GM18868 (cell line): ENCODE results near the gene KLHL29.
"Not testable (repeated sequence)": the region's sequence is repeated elsewhere in the genome, so short reads cannot be mapped to it uniquely, and the experiment has no call there.

Experiments used
- ATAC-seq: cut with Tn5 transposase; IDR thresholded peaks from one replicate; pipeline ENCODE4 v1.9.1; 2021; ENCODE audit warnings: mild to moderate bottlenecking, moderate library complexity; ENCODE audit not compliant: unreplicated experiment

The KLHL29 gene

GRCh38 chr2:23384551-23385343, at the start of gene KLHL29:
Gene KLHL29 (plus strand): TSS chr2:23385179. CDS start chr2:23562197, 177,018 bp downstream.
- peak; percentile 63 for ATAC-seq

DNA sequence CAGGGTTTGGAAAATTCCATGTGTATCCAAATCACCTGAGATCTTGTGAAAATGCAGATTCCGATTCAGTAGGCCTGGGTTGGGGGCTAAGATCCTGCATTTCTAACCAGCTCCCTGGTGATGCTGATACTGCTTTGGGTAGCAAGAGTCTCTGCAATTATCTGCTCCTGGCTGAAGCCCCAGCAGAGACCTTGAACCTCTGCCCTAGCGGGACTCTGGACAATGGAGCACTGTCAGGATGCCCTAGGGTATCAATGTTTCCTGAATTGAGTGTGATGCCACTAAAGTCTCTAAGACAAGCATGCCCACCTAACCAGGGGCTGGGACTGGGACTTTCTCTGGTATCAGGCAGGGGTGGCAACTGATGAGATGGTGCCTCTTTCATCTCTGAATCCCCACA, 49.4 kb upstream of the KLHL29 start:
- ATAC-seq, result no peak

GRCh38 chr2:23342075-23342474, 42.9 kb upstream of the KLHL29 start:
- ATAC-seq, result no peak

DNA sequence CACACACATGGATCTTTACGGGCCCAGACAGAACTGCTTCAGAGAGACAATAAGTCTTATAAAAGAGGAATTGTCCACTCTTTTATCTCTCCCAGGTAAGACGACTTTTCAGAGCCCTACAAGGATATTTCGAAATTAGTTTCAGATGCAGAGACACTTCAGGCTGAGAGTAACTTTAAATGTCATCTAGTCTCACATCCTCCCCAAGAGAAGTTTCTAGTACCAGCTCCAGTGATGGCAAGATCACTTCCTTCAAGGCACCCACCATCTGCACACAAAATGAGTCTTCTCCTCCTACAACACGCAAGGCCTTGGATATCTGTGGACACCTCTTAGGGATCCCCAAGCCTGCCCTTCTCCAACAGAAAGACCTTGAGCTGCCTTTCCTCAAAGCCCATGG, 39.0 kb upstream of the KLHL29 start:
- ATAC-seq, result peak; percentile 76

DNA sequence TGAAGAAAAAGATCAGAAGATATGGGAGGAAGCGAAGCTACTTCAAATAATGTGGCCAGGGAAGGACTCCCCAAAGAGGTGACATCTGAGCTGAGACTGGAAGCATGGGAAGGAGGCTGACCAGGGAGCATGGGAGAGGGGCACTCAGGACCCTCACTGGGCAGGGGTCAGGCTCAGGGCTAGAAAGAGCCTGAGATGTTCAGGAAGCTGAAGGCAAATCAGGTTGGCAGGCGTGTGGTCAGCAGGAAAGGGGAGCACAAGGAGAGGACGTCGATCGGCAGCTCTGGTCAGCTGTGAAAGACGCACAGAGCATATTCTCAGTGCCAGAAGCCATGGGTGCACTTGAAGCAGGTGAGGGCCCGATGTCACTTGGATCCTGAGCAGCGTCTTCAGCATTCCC, 38.2 kb upstream of the KLHL29 start:
- ATAC-seq, result no peak

DNA sequence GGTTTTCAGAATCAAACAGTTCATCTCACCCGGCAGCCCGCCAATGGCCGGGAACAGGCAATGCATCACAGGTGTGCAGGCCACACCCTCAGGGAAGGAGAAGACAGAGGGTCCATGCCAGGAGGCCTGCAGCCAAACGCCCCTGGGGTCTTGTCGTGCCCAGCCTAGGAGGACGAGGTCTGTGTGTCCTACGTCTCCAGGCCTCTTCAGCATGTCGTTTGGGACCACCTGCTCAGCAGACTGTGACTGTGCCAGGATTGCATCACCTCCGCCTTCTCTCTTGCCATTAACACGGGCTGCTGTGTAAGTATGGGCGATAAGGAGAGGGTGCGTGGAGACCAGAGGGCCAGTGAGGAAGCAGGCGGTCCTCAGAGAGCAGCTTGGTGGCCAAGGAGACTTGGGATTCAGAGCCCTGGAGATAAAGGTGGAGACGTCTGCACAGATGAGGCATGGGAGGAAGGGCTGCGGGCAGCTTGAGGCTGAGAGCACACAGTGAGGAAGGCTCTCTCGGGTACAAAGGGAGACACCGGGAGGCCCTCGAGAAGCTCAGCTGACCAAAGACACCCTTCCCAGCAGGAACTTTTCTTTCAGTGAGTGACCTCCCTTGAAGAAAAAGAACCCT, 37.4 kb upstream of the KLHL29 start:
- ATAC-seq, result no peak

DNA sequence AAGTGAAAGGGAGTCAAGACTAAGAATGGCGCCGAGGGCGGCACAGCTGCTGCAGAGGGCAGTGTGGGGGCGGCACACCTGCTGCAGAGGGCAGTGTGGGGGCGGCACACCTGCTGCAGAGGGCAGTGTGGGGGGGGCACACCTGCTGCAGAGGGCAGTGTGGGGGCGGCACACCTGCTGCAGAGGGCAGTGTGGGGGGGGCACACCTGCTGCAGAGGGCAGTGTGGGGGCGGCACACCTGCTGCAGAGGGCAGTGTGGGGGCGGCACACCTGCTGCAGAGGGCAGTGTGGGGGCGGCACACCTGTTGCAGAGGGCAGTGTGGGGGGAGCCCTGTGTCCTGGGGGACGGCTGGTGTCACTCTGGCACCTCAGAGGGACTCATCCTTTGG, 36.9 kb upstream of the KLHL29 start:
- ATAC-seq, result not testable (repeated sequence)

- ATAC-seq, result no peak
Observed at GRCh38 chr2:23349508-23349907, 35.5 kb upstream of the KLHL29 start.

DNA sequence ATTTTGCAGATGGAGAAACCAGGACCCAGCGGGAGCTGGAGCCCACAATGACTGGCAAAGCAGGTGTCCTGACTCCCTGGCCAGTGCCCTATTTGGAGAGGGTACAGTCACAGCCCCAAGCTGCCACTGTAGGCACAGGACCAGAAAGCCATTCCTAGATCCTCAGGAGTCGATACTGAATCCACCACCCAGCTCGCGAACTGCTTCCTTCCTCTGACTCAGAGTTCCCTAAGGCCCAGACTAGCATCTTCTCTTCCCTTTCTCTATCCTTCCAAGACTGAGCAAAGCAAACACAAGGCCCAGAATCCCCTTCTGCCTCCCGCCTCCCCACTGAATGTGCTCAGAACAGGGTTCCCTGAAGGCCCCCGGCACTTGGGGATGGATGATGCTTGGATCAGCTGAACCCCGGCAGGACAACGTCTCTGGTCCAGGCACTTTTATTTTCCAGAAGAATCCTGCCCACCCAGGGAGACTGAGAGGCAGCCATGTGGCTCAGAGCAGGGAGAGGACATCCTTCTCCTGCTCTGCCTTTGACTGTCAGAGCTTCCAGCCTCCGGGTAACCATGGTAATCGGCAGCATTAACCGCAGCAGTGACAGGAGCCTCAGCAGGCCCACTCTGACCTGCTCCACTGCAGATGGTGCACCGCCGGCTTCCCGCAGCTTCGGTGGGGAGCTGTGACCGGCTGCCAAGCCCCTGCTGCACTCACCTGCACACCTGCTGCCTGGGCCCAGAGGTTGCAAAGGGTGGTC, 34.8 kb upstream of the KLHL29 start:
- no peak for ATAC-seq

DNA sequence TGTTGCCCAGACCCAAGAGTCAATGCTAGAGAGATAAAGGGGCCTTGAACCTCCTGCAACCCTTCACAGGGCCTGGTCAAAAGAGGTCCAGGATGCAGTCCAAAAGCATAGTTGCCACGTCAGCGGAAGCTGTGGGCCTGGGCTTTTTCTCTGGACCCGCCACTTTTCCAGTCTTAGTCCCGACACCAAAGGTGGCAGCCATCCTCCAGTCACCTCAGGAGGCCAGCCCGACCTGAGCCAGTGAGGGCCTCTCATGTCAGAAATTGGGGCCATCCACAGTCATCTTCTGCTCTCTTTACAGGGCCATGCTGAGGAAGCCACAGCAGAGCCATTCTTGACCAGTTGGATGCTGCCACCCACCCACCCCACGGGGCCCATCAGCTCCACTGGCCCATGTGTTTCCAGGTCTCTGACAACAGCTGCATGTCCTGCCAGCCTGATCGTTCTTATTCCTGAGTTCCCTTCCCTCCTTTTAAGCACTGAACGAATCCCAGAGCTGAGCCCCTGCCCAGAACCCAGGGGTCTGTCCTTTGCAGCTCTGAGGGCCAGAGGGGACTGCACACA, 34.1 kb upstream of the KLHL29 start:
- ATAC-seq, result no peak

- peak; percentile 96 for ATAC-seq
Observed at GRCh38 chr2:23351388-23352141, 33.4 kb upstream of the KLHL29 start.

- peak; percentile 70 for ATAC-seq
Observed at GRCh38 chr2:23354554-23354953, 30.4 kb upstream of the KLHL29 start.

- ATAC-seq, result no peak
Observed at GRCh38 chr2:23355001-23355400, 30.0 kb upstream of the KLHL29 start.

GRCh38 chr2:23356711-23357110, 28.3 kb upstream of the KLHL29 start:
- no peak for ATAC-seq

DNA sequence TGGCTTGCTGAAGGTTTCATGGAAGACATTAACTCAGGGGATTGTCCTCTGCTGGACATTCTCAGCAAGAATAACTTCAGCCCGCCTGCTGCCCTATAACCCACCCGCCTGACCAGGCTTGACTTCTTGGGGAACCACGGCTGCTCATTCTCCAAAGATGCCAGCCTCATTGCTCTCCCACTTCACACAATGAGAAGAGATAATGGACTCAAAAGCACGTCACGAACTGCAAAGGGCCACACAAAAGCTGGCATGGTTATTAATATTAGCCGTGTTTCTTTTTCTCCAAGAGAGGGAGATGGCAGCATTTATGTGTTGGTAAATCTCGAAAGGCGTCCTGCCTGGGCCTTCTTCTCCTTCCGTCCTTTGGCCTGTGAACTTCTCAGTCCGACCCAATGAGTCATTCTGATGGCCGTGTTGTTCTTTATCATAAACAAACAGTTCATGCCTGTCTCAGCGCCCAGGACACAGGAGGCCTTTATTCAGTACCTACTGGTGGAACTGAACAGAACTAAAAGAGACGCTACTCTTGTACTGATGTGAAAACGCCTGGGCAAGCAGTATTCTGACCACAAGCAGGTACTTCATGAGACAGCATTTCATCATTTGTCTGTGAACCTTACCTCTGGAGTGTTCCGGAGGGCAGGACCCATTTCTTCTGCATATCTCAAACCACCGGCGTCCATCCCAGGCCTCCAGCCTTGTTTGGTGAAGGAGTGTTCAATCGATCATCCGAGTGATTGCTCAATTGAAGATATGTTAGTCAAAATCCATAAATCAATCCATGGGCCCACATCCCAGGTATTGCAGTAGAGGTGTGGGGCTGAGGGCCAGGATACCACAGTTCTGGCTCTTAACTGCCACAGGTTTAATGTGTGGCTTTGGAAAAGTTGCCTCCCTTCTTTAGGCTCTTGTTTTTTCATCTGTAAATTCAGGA, 25.1 kb upstream of the KLHL29 start:
- no peak for ATAC-seq

DNA sequence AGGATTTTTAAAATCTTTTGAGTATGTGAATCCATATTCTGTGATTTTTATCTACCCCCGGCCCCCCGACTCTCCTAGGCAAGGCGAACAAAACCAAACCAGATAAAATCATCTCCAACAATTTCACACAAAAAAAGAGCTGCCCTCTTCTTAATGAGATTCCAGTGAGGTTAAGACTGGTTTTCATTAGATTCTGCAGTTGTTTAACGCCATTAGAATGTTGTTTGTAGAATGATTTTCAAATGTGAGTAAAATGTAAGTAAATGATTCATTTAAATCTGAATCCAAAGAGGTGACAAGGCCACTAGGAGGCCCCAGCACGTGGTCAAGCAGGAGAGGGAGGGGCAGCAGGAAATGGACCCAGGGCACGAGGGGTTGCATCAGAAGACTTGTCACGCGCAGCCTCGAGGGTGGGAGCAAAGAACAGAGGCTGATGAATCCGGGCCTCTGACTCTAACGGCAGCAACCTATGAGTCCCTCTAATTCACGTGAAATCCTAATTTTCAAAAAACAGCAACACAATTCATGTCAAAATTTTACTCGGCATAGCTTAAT, 24.3 kb upstream of the KLHL29 start:
- no peak for ATAC-seq

DNA sequence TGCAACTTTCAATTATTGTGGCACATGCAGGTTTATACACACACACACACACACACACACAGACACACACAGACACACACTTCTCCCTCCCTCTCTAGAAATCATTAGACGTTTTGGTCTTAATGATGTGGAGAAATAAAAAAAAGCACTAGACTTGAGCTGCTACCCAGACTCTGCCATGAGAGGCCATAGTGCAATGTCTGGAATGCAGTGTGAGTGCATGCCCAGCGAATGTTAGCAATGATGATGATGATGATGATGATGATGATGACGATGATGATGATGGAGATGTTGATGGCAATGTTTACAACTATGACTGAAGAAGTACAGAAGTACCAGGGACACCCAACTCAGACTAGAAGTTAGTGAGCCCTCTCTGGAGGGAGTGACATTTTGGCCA, 23.8 kb upstream of the KLHL29 start:
- ATAC-seq, result no peak

GRCh38 chr2:23363268-23363667, 21.7 kb upstream of the KLHL29 start:
- peak; percentile 60 for ATAC-seq

DNA sequence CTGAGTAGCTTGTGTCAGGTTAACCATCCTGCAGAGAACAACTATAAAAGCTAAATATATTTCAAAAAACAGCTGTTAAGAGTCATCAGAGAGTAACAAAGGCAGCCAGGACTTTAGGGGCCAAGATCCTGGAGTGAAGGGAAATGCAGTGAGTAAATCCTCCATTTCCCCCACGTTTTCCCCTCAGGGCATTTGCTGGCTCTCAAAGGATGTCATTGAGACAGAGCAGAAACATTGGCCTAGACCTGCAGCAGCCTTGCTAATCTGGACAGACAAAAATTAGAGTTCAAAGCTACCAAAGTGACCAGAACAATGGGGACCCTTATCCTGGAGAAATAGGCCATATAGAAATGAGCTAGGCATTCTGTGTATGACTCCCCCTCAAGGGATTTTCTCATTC, 21.1 kb upstream of the KLHL29 start:
- ATAC-seq, result no peak
